ENCODE results near the gene FEN1. TPM values are rescaled to one million over a fixed set of nuclear protein-coding genes. Genes with fewer than 3 reads are reported as not detected.

FEN1 gene
- total RNA-seq, 1 donor from 2014 or later: 51.8 TPM

DNA sequence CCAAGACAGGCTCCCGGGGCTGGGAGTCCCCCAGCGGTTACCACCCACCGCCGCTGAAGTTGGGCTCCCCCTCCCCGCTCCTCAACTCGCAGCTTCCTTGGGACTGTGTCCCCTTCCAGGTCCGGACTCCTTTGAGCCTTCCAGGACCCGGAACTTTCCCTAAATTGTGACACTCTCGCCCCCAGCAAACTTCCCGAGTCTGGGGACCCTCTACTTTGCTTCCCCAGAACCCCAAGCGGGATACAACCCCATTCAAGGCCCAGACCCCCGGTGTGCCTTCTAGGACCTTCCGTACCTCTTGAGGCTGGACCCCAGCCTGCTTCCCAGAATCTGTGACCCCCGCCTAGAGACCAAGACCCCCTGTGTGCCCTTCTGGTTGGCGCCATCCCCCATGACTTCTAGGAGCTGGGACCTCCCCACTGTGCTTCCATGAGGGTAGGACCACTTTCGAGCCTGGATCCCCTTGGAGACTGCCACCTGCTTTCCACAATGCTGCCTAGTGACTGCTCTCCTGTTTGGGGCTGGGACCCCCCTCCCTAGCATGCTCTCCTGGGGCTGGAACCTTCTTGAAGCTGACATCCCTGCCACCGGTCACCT lies 39.7 kb upstream of the FEN1 start:
- H3K4me3 ChIP-seq: peak overlapping the region; percentile 59
- no peaks in the 10 kb centered on the region for H3K79me2 ChIP-seq (ENCODE audit: low read depth)
- H4K20me1 ChIP-seq (ENCODE audit: low read depth): no peaks in the 10 kb centered on the region
- H2AFZ ChIP-seq (replicated peaks): peak overlapping the region; percentile 82
- no peak overlapping the region for H3K27ac ChIP-seq
- H3K27me3 ChIP-seq: peaks cover 33% of the 10 kb centered on the region
- TF ChIP-seq, protein P1, sequence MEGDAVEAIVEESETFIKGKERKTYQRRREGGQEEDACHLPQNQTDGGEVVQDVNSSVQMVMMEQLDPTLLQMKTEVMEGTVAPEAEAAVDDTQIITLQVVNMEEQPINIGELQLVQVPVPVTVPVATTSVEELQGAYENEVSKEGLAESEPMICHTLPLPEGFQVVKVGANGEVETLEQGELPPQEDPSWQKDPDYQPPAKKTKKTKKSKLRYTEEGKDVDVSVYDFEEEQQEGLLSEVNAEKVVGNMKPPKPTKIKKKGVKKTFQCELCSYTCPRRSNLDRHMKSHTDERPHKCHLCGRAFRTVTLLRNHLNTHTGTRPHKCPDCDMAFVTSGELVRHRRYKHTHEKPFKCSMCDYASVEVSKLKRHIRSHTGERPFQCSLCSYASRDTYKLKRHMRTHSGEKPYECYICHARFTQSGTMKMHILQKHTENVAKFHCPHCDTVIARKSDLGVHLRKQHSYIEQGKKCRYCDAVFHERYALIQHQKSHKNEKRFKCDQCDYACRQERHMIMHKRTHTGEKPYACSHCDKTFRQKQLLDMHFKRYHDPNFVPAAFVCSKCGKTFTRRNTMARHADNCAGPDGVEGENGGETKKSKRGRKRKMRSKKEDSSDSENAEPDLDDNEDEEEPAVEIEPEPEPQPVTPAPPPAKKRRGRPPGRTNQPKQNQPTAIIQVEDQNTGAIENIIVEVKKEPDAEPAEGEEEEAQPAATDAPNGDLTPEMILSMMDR (IDR thresholded peaks at IDR 0.05): no peak
- no peak for TF ChIP-seq EZH2phosphoT487 (IDR thresholded peaks at IDR 0.05)
- TF ChIP-seq EZH2 (IDR thresholded peaks at IDR 0.05): peak; percentile 12
- H3K4me1 Mint-ChIP-seq: peaks cover 41% of the 10 kb centered on the region
- H3K4me1 ChIP-seq: peaks cover 20% of the 10 kb centered on the region
- no peak overlapping the region for H3K9ac ChIP-seq
- no peaks in the 10 kb centered on the region for H3K9me3 Mint-ChIP-seq
- H3K4me2 ChIP-seq: peak overlapping the region; percentile 89
- peak overlapping the region; percentile 85 for H3K4me3 Mint-ChIP-seq
- no peaks in the 10 kb centered on the region for H3K36me3 Mint-ChIP-seq
- DNase-seq (ENCODE audit: low spot score): no peak
- H3F3A ChIP-seq (ENCODE audit: low read depth): peaks cover 13% of the 10 kb centered on the region
- peaks cover 27% of the 10 kb centered on the region for H3K27me3 Mint-ChIP-seq (ENCODE audit: insufficient read depth, low read depth)
- H3K27ac Mint-ChIP-seq: peak overlapping the region; percentile 63
- H3K9me3 ChIP-seq (ENCODE audit: low read depth): no peaks in the 10 kb centered on the region
- no peaks in the 10 kb centered on the region for H3K36me3 ChIP-seq

DNA sequence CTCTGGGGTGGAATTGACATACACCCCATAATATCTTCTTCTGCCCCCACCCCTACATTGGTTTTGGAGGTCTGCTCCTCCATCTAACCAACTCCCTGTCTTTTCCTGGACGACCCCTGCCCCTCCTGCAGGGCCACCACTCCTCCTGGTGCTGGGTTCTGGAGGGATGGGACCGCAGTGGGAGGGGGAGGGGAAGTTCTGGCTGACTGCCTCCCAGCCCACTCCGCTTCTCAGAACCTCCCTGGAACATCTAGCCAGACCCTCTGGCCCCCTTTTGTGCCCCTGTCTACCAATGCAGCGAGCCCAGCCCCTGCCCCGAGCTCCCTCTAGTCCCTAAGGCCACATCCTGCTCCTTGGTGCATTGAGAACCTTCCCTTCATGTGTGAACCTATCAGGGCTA lies 39.0 kb upstream of the FEN1 start:
- no peak overlapping the region for H3K27ac Mint-ChIP-seq
- peaks cover 37% of the 10 kb centered on the region for H3K4me1 Mint-ChIP-seq
- H3K27me3 Mint-ChIP-seq (ENCODE audit: insufficient read depth, low read depth): peaks cover 27% of the 10 kb centered on the region
- no peak overlapping the region for H3K4me3 ChIP-seq
- no peaks in the 10 kb centered on the region for H4K20me1 ChIP-seq (ENCODE audit: low read depth)
- peaks cover 33% of the 10 kb centered on the region for H3K27me3 ChIP-seq
- H3K9me3 Mint-ChIP-seq: no peaks in the 10 kb centered on the region
- DNase-seq (ENCODE audit: low spot score): no peak
- no peak overlapping the region for H3K4me2 ChIP-seq
- no peak overlapping the region for H3K27ac ChIP-seq
- no peaks in the 10 kb centered on the region for H3K36me3 Mint-ChIP-seq
- no peaks in the 10 kb centered on the region for H3K36me3 ChIP-seq
- peaks cover 13% of the 10 kb centered on the region for H3F3A ChIP-seq (ENCODE audit: low read depth)
- no peak overlapping the region for H3K9ac ChIP-seq
- peak overlapping the region; percentile 85 for H3K4me3 Mint-ChIP-seq
- peaks cover 20% of the 10 kb centered on the region for H3K4me1 ChIP-seq
- TF ChIP-seq EZH2phosphoT487 (IDR thresholded peaks at IDR 0.05): no peak
- TF ChIP-seq, protein P1 (IDR thresholded peaks at IDR 0.05): no peak
- TF ChIP-seq EZH2 (IDR thresholded peaks at IDR 0.05): no peak
- no peaks in the 10 kb centered on the region for H3K9me3 ChIP-seq (ENCODE audit: low read depth)
- H3K79me2 ChIP-seq (ENCODE audit: low read depth): no peaks in the 10 kb centered on the region
- no peak overlapping the region for H2AFZ ChIP-seq (replicated peaks)

DNA sequence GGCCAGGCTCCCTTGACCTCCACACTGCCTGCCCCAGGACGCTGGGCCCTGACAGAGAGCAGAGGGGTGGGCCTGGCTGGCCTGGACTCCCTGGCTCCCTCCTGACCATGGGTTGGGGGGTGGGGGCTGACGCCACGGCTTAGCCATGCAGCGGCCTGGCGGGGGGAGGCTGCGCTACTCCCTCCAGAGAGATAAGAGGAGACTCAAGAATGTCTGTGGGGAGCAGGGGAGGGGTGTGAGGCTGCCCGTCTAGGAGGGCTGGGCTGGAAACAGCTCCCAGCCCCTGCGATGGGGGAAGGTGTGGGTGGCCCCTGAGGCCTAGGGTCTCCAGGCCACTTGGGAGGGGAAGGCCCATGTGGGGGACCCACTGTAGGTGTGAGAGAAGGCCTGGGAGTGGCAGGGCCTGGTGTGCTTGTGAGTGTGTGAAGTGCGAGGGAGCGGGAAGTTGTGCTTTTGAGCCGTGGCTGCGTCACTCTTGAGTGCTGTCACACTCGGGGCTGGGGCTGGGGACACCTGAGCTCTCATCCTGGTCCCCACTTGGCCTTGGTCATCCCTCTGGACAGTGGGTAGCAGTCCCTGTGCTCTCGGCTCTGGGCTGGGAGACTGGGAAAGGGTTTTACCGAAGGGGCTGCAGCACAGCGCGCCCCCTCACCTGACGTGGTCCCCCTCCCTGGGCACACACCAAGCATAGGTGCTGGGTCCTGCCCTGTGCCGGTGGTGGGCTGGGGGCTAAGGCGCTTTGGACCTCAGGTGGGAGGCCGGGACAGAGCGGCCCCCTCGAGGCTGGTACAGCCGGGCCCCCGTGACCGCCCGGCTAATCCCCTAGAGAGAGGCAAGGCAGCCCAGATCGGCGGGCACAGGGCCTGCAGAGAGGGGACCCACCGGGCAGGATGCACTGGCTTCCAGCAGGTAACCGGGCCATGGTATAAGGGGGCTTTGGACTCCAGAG lies 37.9 kb upstream of the FEN1 start:
- no peaks in the 10 kb centered on the region for H3K36me3 ChIP-seq
- no peak overlapping the region for H2AFZ ChIP-seq (replicated peaks)
- no peak overlapping the region for H3K9ac ChIP-seq
- peaks cover 11% of the 10 kb centered on the region for H3K4me1 ChIP-seq
- no peaks in the 10 kb centered on the region for H3K9me3 ChIP-seq (ENCODE audit: low read depth)
- Mint-ChIP-seq H3K9me3 (no peaks in the 10 kb centered on the region), H3K4me3 (peak overlapping the region; percentile 30), H3K27me3 (ENCODE audit: insufficient read depth, low read depth) (peaks cover 29% of the 10 kb centered on the region), H3K4me1 (peaks cover 28% of the 10 kb centered on the region), H3K27ac (no peak overlapping the region), H3K36me3 (no peaks in the 10 kb centered on the region)
- no peak overlapping the region for H3K27ac ChIP-seq
- H3K79me2 ChIP-seq (ENCODE audit: low read depth): no peaks in the 10 kb centered on the region
- H3K4me2 ChIP-seq: no peak overlapping the region
- TF ChIP-seq, protein P1 (IDR thresholded peaks at IDR 0.05): no peak
- no peak for TF ChIP-seq EZH2phosphoT487 (IDR thresholded peaks at IDR 0.05)
- TF ChIP-seq EZH2 (IDR thresholded peaks at IDR 0.05): no peak
- H3K27me3 ChIP-seq: peaks cover 33% of the 10 kb centered on the region
- DNase-seq (ENCODE audit: low spot score): peak; percentile 51
- no peaks in the 10 kb centered on the region for H4K20me1 ChIP-seq (ENCODE audit: low read depth)
- no peak overlapping the region for H3K4me3 ChIP-seq
- peaks cover 16% of the 10 kb centered on the region for H3F3A ChIP-seq (ENCODE audit: low read depth)

Data from neural progenitor cell (in vitro differentiated cells).